Testis (tissue), 3 donors: ENCODE results near the gene ANXA4. TPM values are rescaled to one million over a fixed set of nuclear protein-coding genes. Genes with fewer than 3 reads are reported as not detected.

ENCODE experiments used
- DNase-seq: peaks from one replicate; pipeline ENCODE4 v3.0.0-alpha.2; 2019
- H3K27ac ChIP-seq, 2 donors: fragments of 200-600 bp; sonication (generic); one replicate each; pipeline ENCODE4 v1.5.1; 2019
- H3K27me3 ChIP-seq: fragments of 200-600 bp; sonication (generic); one replicate; pipeline ENCODE4 v1.5.1; 2019
- H3K36me3 ChIP-seq: fragments of 200-600 bp; sonication (generic); one replicate; pipeline ENCODE4 v1.5.1; 2017; ENCODE audit warnings: low read depth; ENCODE audit errors: missing control alignments
- H3K4me1 ChIP-seq: fragments of 200-600 bp; sonication (generic); one replicate; pipeline ENCODE4 v1.5.1; 2019
- H3K4me3 ChIP-seq, 2 donors: fragments of 200-600 bp; sonication (generic); one replicate each; pipeline ENCODE4 v1.5.1; 2017 to 2019
- H3K9me3 ChIP-seq: fragments of 200-600 bp; sonication (generic); one replicate; pipeline ENCODE4 v1.5.1; 2017
- POLR2A ChIP-seq: fragments of 450-650 bp; IDR thresholded peaks from one replicate; pipeline ENCODE4 v1.6.1; 2017; ENCODE audit warnings: antibody characterized with exemption, mild to moderate bottlenecking, moderate library complexity
- WGBS, 2 donors: methylation state at CpG; one replicate each; pipeline ENCODE4 v1.1.5; 2018; 5-methylcytosine and 5-hydroxymethylcytosine counted together
- intact Hi-C: fragments of 100-400 bp; cut with DNase I; formaldehyde crosslinking; loops from one replicate; pipeline ENCODE4 v1.15.1; 2023; ENCODE audit warnings: low total_unique reads
- polyA plus RNA-seq: library from polyadenylated mRNA; stranded (reverse); fragments of 350-450 nt; fragmentation: Illumina TruSeq; extraction: RNeasy Lipid Tissue Mini Kit (QIAGEN cat#74804); gene quantifications from one replicate; pipeline ENCODE4 v1.2.3, GENCODE V29; 2014; ENCODE audit warnings: low read depth, low replicate concordance; ENCODE audit not compliant: insufficient read depth
- total RNA-seq, 2 donors: library from RNA; depleted of rRNA; stranded (reverse); fragments of >200 nt; gene quantifications; one replicate each; pipeline ENCODE4 v1.2.3, GENCODE V29; 2016
- TF ChIP-seq, protein P1 (sequence below), 3 experiments: fragments of 450-650 bp in 2 of 3; fragments of 200-600 bp in 1 of 3; sonication (generic) in 1 of 3; IDR thresholded peaks; one replicate each; pipeline ENCODE4 v1.5.1; 2016 to 2019; ENCODE audit warnings: antibody characterized with exemption in 3 of 3, mild to moderate bottlenecking in 2 of 3, moderate library complexity in 1 of 3

ANXA4 gene
- total and polyA plus RNA-seq, 3 donors from 2014 or later: 27.1 to 71.2 (median 30.2) TPM

DNA sequence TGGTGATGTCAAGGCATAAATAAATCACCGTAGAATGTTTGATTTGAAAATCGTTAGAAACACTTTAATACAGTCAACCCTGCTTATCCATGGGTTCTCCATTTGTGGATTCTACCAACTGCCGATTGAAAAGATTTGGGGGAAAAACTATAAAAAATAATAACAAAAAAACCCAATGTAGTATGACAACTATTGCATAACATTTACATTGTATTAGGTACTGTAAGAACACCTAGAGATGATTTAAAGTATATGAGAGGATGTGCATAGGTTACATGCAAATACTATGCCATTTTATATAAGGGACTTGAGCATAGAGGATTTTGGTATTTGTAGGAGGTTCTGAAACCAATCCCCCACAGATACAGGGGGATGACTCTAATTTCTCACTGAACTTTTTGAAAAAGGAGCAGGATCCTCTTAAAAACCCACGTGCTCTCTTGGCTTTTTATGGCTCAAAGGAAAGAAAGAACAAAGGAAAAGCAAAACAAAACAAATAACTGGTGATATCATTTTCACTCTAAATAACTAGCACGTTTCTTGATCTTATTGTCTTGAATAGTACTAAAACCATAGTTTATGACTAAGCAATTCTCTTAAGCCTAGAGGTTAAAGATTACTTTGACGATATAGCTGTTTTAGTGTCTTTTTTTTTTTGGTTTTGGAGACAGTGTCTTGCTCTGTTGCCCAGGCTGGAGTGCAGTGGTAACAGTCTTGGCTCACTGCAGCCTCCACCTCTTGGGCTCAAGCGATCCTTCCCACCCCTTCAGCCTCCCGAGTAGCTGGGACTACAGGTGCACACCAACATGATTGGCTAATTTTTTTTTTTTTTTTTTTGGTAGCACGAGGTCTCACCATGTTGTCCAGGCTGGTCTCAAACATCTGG is 104.5 kb downstream of the ANXA4 start:
- Histone ChIP-seq H3K9me3 (no peaks in the 10 kb centered on the region), H3K27me3 (no peaks in the 10 kb centered on the region), H3K4me3 (no peak overlapping the region), H3K27ac (no peak overlapping the region), H3K4me1 (no peaks in the 10 kb centered on the region), H3K36me3 (no peaks in the 10 kb centered on the region)
- WGBS, 2 donors: 86 to 91% methylated on average over 9 of the region's 9 CpGs
- TF ChIP-seq POLR2A: no peak
- TF ChIP-seq, protein P1, sequence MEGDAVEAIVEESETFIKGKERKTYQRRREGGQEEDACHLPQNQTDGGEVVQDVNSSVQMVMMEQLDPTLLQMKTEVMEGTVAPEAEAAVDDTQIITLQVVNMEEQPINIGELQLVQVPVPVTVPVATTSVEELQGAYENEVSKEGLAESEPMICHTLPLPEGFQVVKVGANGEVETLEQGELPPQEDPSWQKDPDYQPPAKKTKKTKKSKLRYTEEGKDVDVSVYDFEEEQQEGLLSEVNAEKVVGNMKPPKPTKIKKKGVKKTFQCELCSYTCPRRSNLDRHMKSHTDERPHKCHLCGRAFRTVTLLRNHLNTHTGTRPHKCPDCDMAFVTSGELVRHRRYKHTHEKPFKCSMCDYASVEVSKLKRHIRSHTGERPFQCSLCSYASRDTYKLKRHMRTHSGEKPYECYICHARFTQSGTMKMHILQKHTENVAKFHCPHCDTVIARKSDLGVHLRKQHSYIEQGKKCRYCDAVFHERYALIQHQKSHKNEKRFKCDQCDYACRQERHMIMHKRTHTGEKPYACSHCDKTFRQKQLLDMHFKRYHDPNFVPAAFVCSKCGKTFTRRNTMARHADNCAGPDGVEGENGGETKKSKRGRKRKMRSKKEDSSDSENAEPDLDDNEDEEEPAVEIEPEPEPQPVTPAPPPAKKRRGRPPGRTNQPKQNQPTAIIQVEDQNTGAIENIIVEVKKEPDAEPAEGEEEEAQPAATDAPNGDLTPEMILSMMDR (IDR thresholded peaks at IDR 0.05): no peak
- DNase-seq: no peak
- intact Hi-C loops: no loop called here

DNA sequence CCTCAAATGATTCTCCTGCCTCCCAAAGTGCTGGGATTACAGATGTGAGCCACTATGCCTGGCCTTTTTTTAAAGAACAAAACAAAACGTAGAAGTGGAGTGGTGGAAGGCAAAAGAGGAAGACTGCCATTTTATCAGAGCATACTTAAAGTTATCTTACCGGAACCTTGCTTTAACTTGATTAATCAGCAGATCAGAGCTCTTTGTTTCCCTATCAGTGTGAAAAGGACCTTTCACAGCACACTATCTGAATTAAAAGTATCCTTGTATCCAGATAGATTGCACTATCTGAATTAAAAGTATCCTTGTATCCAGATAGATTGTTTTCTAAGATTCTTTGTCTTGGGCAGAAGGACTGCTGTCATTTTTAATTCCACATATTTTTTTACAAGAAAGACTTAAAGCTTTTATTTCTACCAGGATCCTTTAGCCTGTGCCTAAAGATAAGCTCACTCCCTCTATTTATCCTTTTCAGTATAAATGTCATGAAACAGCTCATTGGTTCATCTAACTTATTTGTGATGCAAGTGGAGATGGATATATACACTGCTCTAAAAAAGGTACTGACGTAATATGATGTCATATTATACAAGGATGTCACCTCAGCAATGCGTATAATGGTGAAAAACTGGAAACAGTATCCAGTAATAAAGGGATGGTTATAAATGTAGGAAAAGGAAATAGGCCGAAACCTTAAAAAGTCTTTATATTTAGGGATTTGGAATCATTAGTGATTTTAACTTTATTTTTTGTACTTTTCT is 105.3 kb downstream of the ANXA4 start:
- H3K4me1 ChIP-seq: no peaks in the 10 kb centered on the region
- no peaks in the 10 kb centered on the region for H3K36me3 ChIP-seq
- WGBS, 2 donors: 87 to 92% methylated on average over 5 of the region's 5 CpGs
- no peak for DNase-seq
- no peak overlapping the region for H3K27ac ChIP-seq
- no peaks in the 10 kb centered on the region for H3K9me3 ChIP-seq
- intact Hi-C loops: no loop called here
- TF ChIP-seq POLR2A: no peak
- TF ChIP-seq, protein P1 (IDR thresholded peaks at IDR 0.05): no peak
- no peaks in the 10 kb centered on the region for H3K27me3 ChIP-seq
- no peak overlapping the region for H3K4me3 ChIP-seq

DNA sequence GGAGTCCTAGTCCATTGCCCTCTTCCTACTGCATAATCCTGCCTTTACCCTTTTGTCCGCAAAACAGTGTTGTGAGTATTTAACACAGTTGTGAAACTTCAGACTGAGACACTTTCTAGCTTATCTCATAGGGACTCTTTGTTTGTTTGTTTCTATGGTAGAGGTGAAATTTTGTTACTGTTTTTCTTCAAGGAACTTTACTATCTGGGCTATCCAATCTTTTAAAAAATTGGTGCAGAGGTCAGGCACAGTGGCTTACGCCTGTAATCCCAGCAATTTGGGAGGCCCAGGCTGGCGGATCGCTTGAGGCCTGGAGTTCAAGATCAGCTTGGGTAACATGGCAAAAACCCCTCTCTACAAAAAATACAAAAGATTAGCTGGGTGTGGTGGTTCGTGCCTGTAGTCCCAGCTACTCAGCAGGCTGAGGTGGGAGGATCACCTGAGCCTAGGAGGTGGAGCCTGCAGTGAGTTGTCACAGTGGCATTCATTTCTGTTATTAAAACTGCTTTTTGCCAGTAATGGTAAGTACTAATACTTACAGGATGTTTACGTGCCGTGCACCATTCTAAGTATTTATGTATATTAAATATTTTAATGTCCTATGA is 106.4 kb downstream of the ANXA4 start:
- no peak for DNase-seq
- no peaks in the 10 kb centered on the region for H3K4me1 ChIP-seq
- no peaks in the 10 kb centered on the region for H3K9me3 ChIP-seq
- no peaks in the 10 kb centered on the region for H3K36me3 ChIP-seq
- H3K27ac ChIP-seq: no peak overlapping the region
- WGBS, 2 donors: 84 to 87% methylated on average over 7 of the region's 7 CpGs
- H3K27me3 ChIP-seq: no peaks in the 10 kb centered on the region
- intact Hi-C loops: no loop called here
- H3K4me3 ChIP-seq: no peak overlapping the region
- TF ChIP-seq, protein P1 (IDR thresholded peaks at IDR 0.05): no peak
- TF ChIP-seq POLR2A: no peak

DNA sequence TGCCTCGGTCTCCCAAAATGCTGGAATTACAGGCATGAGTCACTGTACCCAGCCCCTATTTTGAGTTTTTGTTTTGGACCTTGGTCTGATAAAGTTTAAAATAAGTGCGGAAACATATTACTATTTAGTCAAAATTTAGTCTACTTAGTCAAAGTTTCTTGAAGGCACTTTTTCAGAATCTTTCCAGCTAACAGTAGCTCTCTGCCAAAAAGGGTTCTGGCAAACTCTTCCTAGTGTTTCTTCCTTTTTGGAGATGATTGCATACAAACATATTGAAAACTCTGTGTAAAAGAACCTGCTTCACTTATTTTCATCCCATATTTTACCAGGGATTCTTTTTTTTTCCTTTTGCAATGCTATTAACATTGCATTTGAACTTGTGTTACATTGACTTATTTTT is 116.3 kb downstream of the ANXA4 start:
- no peaks in the 10 kb centered on the region for H3K4me1 ChIP-seq
- TF ChIP-seq, protein P1 (IDR thresholded peaks at IDR 0.05): no peak
- no peak for TF ChIP-seq POLR2A
- H3K9me3 ChIP-seq: no peaks in the 10 kb centered on the region
- WGBS, 2 donors: 98 to 100% methylated on average over 2 of the region's 2 CpGs
- no peak overlapping the region for H3K4me3 ChIP-seq
- no peak for DNase-seq
- H3K27ac ChIP-seq: no peak overlapping the region
- intact Hi-C loops: no loop called here
- H3K27me3 ChIP-seq: no peaks in the 10 kb centered on the region
- H3K36me3 ChIP-seq: no peaks in the 10 kb centered on the region
